ENCODE data around the gene KLHL21. TPM values are rescaled to one million over a fixed set of nuclear protein-coding genes. Genes with fewer than 3 reads are reported as not detected.

Gene KLHL21
- total RNA-seq, 1 donor from 2014 or later, result 42.3 TPM

GRCh38 chr1:6594977-6595740, 7.5 kb downstream of the KLHL21 start:
- H2AFZ ChIP-seq (ENCODE audit: low read depth, low read length), result no peak overlapping the region
- Mint-ChIP-seq H3K9me3 (ENCODE audit: unreplicated experiment) (no peaks in the 10 kb centered on the region), H3K27me3 (ENCODE audit: low read depth, unreplicated experiment) (no peaks in the 10 kb centered on the region), H3K36me3 (ENCODE audit: low read depth, unreplicated experiment) (peaks cover 19% of the 10 kb centered on the region), H3K4me1 (ENCODE audit: low read depth, unreplicated experiment) (peaks cover 9% of the 10 kb centered on the region), H3K27ac (ENCODE audit: unreplicated experiment) (no peak overlapping the region), H3K4me3 (ENCODE audit: unreplicated experiment) (no peak overlapping the region)
- H3K36me3 ChIP-seq (ENCODE audit: insufficient read depth, low read length), result peaks cover 38% of the 10 kb centered on the region
- H3K4me2 ChIP-seq (ENCODE audit: low read length), result no peak overlapping the region
- no peak overlapping the region for H3K27ac ChIP-seq (ENCODE audit: low read depth, low read length)
- H3K9me3 ChIP-seq (ENCODE audit: insufficient read depth, low read depth, low read length), result no peaks in the 10 kb centered on the region
- DNase-seq (ENCODE audit: low read depth) (no peak), FAIRE-seq (no peak)
- no peaks in the 10 kb centered on the region for H3K27me3 ChIP-seq (ENCODE audit: insufficient read depth, low read length)
- H3K9ac ChIP-seq (ENCODE audit: low read length), result no peak overlapping the region
- peaks cover 11% of the 10 kb centered on the region for H3K4me1 ChIP-seq (ENCODE audit: insufficient read depth, low read length)
- peaks cover 90% of the 10 kb centered on the region for H3K79me2 ChIP-seq (ENCODE audit: insufficient read depth, low read length)
- H3K4me3 ChIP-seq (ENCODE audit: insufficient read depth, low read depth, low read length), result no peak overlapping the region
- peaks cover 96% of the 10 kb centered on the region for H4K20me1 ChIP-seq (ENCODE audit: insufficient read depth, low read length)
- TF ChIP-seq CTCF (IDR thresholded peaks at IDR 0.05; ENCODE audit: insufficient read depth, low read depth, low read length), result no peak
- TF ChIP-seq EZH2 (IDR thresholded peaks at IDR 0.05; ENCODE audit: insufficient read depth, low read length), result no peak

- Histone ChIP-seq H4K20me1 (ENCODE audit: insufficient read depth, low read length) (peaks cover 96% of the 10 kb centered on the region), H2AFZ (ENCODE audit: low read depth, low read length) (no peak overlapping the region), H3K9me3 (ENCODE audit: insufficient read depth, low read depth, low read length) (no peaks in the 10 kb centered on the region), H3K9ac (ENCODE audit: low read length) (no peak overlapping the region), H3K79me2 (ENCODE audit: insufficient read depth, low read length) (peaks cover 79% of the 10 kb centered on the region), H3K27me3 (ENCODE audit: insufficient read depth, low read length) (no peaks in the 10 kb centered on the region), H3K4me1 (ENCODE audit: insufficient read depth, low read length) (no peaks in the 10 kb centered on the region), H3K4me3 (ENCODE audit: insufficient read depth, low read depth, low read length) (no peak overlapping the region), H3K4me2 (ENCODE audit: low read length) (no peak overlapping the region), H3K36me3 (ENCODE audit: insufficient read depth, low read length) (peaks cover 43% of the 10 kb centered on the region), H3K27ac (ENCODE audit: low read depth, low read length) (no peak overlapping the region)
- Mint-ChIP-seq H3K36me3 (ENCODE audit: low read depth, unreplicated experiment) (peaks cover 24% of the 10 kb centered on the region), H3K27ac (ENCODE audit: unreplicated experiment) (no peak overlapping the region), H3K9me3 (ENCODE audit: unreplicated experiment) (no peaks in the 10 kb centered on the region), H3K27me3 (ENCODE audit: low read depth, unreplicated experiment) (no peaks in the 10 kb centered on the region), H3K4me3 (ENCODE audit: unreplicated experiment) (no peak overlapping the region), H3K4me1 (ENCODE audit: low read depth, unreplicated experiment) (peaks cover 2% of the 10 kb centered on the region)
- FAIRE-seq (no peak), DNase-seq (ENCODE audit: low read depth) (no peak)
- TF ChIP-seq CTCF (IDR thresholded peaks at IDR 0.05; ENCODE audit: insufficient read depth, low read depth, low read length) (no peak), EZH2 (IDR thresholded peaks at IDR 0.05; ENCODE audit: insufficient read depth, low read length) (no peak)
Observed at GRCh38 chr1:6593810-6594209, 8.9 kb downstream of the KLHL21 start.

Measured in astrocyte (in vitro differentiated cells and primary cell).